Measurements from ENCODE around the gene BBS10. TPM values are rescaled to one million over a fixed set of nuclear protein-coding genes. Genes with fewer than 3 reads are reported as not detected.
"Not testable (repeated sequence)": the region's sequence is repeated elsewhere in the genome, so short reads cannot be mapped to it uniquely, and the experiment has no call there.

BBS10 gene
- total RNA-seq: 4.0 TPM

GRCh38 chr12:76348079-76348901 lies at the start of gene BBS10:
BBS10 (minus strand) TSS chr12:76348415; CDS start chr12:76348358, 57 bp downstream.
- DNase-seq (ENCODE audit: low read depth in 2 of 3, low spot score in 2 of 3): peak; percentile 63 to 97 (median 94)

DNA sequence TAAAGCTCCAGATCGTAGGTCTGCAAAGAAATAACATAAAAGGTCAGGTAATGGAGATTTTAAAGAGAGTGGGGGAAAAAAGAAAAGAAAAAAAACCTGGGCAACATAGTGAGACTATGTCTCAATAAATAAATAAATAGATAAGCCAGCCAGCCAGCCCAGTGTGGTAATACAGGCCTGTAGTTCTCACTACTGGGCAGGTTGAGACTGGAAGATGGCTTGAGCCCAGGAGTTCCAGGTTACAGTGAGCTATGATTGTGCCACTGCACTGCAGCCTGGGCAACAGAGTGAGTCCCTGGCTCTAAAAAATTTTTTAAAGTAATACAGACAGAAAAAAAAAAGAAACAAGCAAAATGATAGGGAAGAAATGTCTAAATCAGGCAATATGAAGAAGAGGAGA lies 43.2 kb upstream of the BBS10 start:
- DNase-seq (ENCODE audit: low read depth in 2 of 3, low spot score in 2 of 3): no peak

DNA sequence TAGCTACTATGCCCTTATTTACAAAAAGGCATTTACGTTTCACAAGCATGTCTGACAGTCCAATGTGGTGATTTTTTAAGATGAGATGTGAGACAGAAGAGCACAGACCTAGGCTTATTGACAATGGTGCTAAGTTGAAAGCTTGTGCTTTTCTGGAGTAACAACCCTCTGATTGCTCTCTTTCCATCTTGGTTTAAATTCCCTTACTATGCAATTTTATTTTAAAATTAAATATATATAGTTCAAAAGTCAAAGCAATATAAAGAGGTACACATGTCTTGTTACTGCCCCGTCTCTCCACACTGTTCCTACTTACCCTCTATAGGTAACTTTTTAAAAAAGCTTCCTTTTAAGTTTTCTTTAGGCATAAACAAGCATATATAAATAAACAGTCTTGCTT lies 39.4 kb upstream of the BBS10 start:
- no peak for DNase-seq (ENCODE audit: low read depth in 2 of 3, low spot score in 2 of 3)

- DNase-seq (ENCODE audit: low read depth in 2 of 3, low spot score in 2 of 3): no peak
Measured at GRCh38 chr12:76384560-76384959, 36.3 kb upstream of the BBS10 start.

- no peak for DNase-seq (ENCODE audit: low read depth in 2 of 3, low spot score in 2 of 3)
Measured at GRCh38 chr12:76383988-76384387, 35.8 kb upstream of the BBS10 start.

- DNase-seq (ENCODE audit: low read depth in 2 of 3, low spot score in 2 of 3): no peak
Measured at GRCh38 chr12:76379261-76379660, 31.0 kb upstream of the BBS10 start.

DNA sequence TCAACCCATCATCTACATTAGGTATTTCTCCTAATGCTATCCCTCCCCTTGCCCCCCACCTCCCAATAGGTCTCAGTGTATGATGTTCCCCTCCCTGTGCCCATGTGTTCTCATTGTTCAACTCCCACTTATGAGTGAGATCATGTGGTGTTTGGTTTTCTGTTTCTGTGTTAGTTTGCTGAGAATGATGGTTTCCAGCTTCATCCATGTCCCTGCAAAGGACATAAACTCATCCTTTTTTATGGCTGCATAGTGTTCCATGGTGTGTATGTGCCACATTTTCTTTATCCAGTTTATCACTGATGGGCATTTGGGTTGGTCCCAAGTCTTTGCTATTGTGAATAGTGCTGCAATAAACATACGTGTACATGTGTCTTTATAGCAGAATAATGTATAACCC lies 28.7 kb upstream of the BBS10 start:
- DNase-seq (ENCODE audit: low read depth in 2 of 3, low spot score in 2 of 3): not testable (repeated sequence)

DNA sequence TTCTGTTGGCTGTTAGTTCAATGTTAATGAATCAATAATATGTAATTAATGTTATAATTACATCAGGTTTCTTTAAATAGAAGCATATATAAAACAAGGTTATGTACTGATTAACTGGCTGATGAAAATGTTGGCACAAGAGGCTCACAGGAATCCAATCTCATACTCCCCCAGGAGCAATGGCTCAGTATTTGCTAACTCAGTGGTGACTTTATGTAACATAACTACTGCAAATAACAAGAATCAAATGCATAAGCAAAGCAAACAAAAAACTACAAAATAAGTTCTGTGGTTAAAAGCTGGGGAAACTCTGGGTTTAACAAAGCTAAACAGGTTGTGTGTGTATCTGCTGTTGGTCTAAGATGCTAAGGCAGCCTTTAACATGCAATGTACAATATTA lies 27.7 kb upstream of the BBS10 start:
- DNase-seq (ENCODE audit: low read depth in 2 of 3, low spot score in 2 of 3): no peak

DNA sequence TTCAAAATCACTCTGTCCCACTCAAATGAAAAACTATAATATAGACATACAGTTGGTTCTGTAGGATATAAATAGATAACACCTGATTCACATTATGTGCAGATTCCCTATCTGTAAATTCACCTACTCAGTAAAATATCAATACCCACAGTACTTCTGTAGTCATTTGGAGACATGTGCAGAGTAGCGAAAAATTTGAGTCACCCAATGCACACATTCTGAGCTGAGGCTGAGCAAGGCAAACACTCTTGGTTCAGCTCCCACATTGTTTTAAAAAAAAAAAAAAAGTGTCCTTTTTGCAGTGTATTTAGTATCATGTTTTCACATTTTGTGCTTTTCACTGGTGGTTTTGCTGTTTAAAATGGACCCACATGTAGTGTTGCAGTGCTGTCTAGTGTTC lies 27.3 kb upstream of the BBS10 start:
- DNase-seq (ENCODE audit: low read depth in 2 of 3, low spot score in 2 of 3): no peak

GRCh38 chr12:76374386-76375020 lies 26.3 kb upstream of the BBS10 start:
- no peak for DNase-seq (ENCODE audit: low read depth in 2 of 3, low spot score in 2 of 3)

DNA sequence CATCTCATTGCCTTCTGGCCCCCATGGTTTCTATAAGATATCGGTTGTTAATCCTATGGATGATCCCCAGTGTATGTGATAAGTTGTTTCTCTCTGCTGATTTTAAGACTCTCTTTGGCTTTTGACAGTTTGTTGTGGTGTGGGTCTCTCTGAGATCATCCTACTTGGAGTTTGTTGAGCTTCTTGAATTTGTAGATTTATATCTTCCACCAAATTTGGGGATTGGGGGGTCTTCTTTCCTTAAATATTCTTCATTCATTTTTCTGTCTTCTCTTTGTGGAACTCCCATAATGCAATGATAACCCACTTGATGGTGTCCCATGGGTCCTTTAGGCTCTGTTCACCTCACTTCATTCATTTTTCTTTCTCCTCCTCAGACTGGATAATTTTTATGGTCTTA lies 20.0 kb upstream of the BBS10 start:
- DNase-seq (ENCODE audit: low read depth in 2 of 3, low spot score in 2 of 3): no peak

DNA sequence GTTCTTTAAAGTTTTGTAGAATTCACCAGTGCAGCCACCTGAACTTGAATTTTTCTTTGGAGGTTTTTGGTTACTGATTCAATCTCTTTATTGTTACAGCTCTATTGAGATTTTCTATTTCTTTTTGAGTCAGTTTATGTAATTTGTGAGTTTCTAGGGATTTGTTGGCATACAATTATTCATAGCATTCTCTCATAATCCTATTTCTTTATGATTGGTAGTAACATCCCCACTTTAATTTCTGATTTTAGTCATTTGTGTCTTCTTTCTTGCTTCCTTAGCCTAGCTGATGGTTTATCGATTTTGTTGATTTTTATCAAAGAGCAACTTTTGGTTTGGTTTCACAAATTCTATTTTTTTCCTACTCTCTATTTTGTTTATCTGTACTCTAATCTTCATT lies 17.9 kb upstream of the BBS10 start:
- DNase-seq (ENCODE audit: low read depth in 2 of 3, low spot score in 2 of 3): no peak

DNA sequence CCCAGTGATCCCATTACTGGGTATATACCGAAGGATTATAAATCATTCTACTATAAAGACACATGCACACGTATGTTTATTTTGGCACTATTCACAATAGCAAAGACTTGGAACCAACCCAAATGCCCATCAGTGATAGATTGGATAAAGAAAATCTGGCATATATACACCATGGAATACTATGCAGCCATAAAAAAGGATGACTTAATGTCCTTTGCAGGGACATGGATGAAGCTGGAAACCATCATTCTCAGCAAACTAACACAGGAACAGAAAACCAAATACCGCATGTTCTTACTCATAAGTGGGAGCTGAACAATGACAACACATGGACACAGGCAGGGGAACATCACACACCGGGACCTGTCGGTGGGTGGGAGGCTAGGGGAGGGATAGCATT lies 15.9 kb upstream of the BBS10 start:
- not testable (repeated sequence) for DNase-seq (ENCODE audit: low read depth in 2 of 3, low spot score in 2 of 3)

GRCh38 chr12:76360316-76360715 lies 12.1 kb upstream of the BBS10 start:
- DNase-seq (ENCODE audit: low read depth in 2 of 3, low spot score in 2 of 3): no peak

DNA sequence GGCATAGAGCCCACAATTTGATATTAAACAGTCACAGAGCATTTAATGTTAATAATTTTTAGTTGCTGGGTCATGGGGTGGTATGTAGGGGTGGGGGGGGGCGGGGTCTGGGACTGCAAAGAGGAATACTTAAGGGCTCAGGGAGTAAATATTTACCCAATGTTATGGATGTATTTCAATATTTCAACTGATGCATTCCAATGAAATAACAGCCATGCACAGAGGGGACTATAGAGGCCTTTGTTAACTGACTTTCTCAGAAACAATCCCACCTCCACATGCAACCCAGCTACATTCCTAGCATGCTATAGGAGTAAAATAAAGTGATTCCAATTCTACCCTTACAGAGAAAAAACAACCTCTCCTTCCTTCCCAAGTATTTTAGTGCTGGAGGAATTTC lies 7.9 kb upstream of the BBS10 start:
- no peak for DNase-seq (ENCODE audit: low read depth in 2 of 3, low spot score in 2 of 3)

DNA sequence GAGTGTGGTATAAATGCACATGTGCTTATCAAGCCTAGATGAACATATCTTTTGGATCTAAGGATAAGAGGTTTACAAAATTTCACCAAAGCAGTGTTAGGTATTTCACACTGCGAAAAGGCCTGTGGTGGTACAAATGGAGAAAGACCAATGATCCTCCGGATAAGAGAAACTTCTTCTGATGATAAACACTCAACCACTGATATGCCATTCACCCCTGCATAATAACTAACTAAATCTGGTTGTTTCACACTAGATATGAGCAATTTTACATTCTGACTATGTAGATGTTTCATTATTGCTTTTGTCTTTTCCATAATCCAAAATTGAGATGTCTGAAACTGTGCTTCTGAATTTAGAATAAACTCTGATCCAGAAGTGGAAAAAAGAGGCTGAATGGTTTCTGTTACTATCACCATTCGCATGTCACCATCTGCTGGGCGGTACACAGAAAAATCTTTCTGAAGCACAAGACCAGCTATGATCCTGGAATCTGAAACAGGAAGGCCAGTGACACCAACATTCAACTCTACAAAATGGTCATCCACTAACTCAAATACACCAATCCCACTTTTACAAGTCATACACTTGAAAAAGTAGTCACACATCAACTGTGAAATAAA lies 1.3 kb downstream of the BBS10 start:
- peak in 2 of 3 donors; percentile 39 to 50 for DNase-seq (ENCODE audit: low read depth in 2 of 3, low spot score in 2 of 3)

- DNase-seq (ENCODE audit: low read depth in 2 of 3, low spot score in 2 of 3): no peak
Measured at GRCh38 chr12:76346236-76346635, 2.0 kb downstream of the BBS10 start.

GRCh38 chr12:76345569-76345968 lies 2.6 kb downstream of the BBS10 start:
- DNase-seq (ENCODE audit: low read depth in 2 of 3, low spot score in 2 of 3): no peak

- DNase-seq (ENCODE audit: low read depth in 2 of 3, low spot score in 2 of 3): no peak
Measured at GRCh38 chr12:76341436-76342030, 6.7 kb downstream of the BBS10 start.

GRCh38 chr12:76340680-76341435 lies 7.4 kb downstream of the BBS10 start:
- no peak for DNase-seq (ENCODE audit: low read depth in 2 of 3, low spot score in 2 of 3)

DNA sequence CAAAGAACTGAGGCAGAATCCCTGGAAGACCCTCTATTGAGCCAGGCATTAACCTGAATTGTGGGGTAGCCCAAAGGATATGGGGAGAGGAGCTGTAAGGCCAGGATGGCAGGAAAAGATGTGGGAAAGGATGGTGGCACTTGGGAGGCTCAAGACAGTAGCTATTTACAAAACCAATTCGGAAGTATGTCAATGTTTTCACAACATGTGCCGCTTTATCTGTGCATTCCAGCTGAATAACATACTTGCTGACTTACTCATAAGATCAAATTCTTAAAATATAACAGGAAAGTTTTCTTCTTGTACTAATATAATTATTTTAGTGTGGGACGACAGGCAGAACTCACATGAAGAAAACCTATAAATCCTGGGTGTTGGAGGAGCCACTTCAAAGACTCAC lies 10.6 kb downstream of the BBS10 start:
- DNase-seq (ENCODE audit: low read depth in 2 of 3, low spot score in 2 of 3): no peak
